ENCODE measurements around the gene EDEM1. TPM values are rescaled to one million over a fixed set of nuclear protein-coding genes. Genes with fewer than 3 reads are reported as not detected.

Gene EDEM1
- total and polyA plus RNA-seq, 10 of the 15 experiments (the other 5 are each of a cell fraction or from before 2014, with no cell fraction given): 18.9 to 138 (median 57.5) TPM

DNA sequence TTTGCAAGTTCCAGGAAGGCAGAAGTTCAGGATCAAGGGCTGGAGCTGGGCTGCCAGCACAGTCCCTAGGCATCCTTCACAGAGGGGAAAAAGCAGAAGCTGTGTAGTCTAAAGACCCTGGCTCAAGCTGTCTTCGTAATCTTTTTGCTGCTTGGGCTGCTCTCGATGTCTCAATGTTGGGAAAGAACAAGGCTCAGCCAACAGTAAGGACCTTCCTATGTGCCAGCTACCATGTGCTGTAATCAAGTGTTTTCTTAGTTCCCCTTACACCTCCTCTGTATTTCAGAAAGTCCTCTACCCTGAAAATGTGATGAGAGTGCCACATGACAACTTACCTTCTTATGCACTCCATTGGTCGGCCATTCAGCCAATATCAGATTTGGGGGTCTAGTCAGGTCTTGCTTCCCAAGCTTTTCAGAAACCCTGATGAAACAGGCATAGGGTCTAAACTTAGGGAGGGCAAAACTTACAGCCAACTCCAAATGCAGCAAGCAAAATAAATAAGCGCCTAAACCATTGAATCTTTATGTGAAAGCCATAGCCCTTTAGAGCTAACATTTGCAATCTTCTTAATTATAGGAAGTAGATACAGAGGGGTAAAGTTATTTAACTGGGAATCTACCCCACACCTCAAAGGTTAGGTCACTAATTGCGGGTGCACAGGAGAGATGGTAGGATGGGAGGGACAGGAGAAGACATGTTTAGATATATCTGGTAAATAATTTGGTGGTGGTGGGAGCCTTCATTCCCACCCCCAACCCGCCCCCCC, 1.2 kb upstream of the EDEM1 start:
- 8% methylated on average over 6 of the region's 6 CpGs for WGBS (ENCODE audit: insufficient coverage, insufficient replicate concordance, low lambda C conversion rate, missing lambda C conversion rate)
- TF ChIP-seq, protein P1, sequence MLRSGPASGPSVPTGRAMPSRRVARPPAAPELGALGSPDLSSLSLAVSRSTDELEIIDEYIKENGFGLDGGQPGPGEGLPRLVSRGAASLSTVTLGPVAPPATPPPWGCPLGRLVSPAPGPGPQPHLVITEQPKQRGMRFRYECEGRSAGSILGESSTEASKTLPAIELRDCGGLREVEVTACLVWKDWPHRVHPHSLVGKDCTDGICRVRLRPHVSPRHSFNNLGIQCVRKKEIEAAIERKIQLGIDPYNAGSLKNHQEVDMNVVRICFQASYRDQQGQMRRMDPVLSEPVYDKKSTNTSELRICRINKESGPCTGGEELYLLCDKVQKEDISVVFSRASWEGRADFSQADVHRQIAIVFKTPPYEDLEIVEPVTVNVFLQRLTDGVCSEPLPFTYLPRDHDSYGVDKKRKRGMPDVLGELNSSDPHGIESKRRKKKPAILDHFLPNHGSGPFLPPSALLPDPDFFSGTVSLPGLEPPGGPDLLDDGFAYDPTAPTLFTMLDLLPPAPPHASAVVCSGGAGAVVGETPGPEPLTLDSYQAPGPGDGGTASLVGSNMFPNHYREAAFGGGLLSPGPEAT (IDR thresholded peaks at IDR 0.05; ENCODE audit: low read depth): peak; percentile 44; the same call in 1 of the 2 replicates
- TF ChIP-seq CBFB (IDR thresholded peaks at IDR 0.05; ENCODE audit: low read depth) (no peak), MTA3 (IDR thresholded peaks at IDR 0.05; ENCODE audit: borderline replicate concordance, low read length) (no peak), ESRRA (IDR thresholded peaks at IDR 0.05; ENCODE audit: low read length) (no peak), RELA (IDR thresholded peaks at IDR 0.05; ENCODE audit: borderline replicate concordance, partially characterized antibody) (no peak), RAD51 (IDR thresholded peaks at IDR 0.05) (peak; percentile 86), IKZF1 (conservative IDR thresholded peaks at IDR 0.05) (0 out of 2 replicates have a peak, but pooled peaks have one; percentile 7), TCF12 (IDR thresholded peaks at IDR 0.05; ENCODE audit: low read depth, low read length) (no peak), POLR2A (IDR thresholded peaks at IDR 0.05; ENCODE audit: low read depth, low read length) (peak; percentile 65), TAF1 (IDR thresholded peaks at IDR 0.05; ENCODE audit: borderline replicate concordance, low read depth, low read length) (peak; percentile 53), PML (IDR thresholded peaks at IDR 0.05; ENCODE audit: low read length) (0 out of 2 replicates have a peak, but pooled peaks have one; percentile 25), MXI1 (IDR thresholded peaks at IDR 0.05; ENCODE audit: low read depth, low read length) (peak; percentile 82), POLR2AphosphoS2 (IDR thresholded peaks at IDR 0.05; ENCODE audit: low read depth, low read length) (no peak), ATF7 (IDR thresholded peaks at IDR 0.05; ENCODE audit: low read depth) (peak; percentile 47; the same call in 1 of the 2 replicates), HDGF (IDR thresholded peaks at IDR 0.05) (peak; percentile 47; the same call in 1 of the 2 replicates), RUNX3 (IDR thresholded peaks at IDR 0.05; ENCODE audit: low read length) (no peak)
- TF ChIP-seq, protein P2, sequence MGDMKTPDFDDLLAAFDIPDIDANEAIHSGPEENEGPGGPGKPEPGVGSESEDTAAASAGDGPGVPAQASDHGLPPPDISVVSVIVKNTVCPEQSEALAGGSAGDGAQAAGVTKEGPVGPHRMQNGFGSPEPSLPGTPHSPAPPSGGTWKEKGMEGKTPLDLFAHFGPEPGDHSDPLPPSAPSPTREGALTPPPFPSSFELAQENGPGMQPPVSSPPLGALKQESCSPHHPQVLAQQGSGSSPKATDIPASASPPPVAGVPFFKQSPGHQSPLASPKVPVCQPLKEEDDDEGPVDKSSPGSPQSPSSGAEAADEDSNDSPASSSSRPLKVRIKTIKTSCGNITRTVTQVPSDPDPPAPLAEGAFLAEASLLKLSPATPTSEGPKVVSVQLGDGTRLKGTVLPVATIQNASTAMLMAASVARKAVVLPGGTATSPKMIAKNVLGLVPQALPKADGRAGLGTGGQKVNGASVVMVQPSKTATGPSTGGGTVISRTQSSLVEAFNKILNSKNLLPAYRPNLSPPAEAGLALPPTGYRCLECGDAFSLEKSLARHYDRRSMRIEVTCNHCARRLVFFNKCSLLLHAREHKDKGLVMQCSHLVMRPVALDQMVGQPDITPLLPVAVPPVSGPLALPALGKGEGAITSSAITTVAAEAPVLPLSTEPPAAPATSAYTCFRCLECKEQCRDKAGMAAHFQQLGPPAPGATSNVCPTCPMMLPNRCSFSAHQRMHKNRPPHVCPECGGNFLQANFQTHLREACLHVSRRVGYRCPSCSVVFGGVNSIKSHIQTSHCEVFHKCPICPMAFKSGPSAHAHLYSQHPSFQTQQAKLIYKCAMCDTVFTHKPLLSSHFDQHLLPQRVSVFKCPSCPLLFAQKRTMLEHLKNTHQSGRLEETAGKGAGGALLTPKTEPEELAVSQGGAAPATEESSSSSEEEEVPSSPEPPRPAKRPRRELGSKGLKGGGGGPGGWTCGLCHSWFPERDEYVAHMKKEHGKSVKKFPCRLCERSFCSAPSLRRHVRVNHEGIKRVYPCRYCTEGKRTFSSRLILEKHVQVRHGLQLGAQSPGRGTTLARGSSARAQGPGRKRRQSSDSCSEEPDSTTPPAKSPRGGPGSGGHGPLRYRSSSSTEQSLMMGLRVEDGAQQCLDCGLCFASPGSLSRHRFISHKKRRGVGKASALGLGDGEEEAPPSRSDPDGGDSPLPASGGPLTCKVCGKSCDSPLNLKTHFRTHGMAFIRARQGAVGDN (IDR thresholded peaks at IDR 0.05): peak; percentile 84
- TF ChIP-seq, protein P3, sequence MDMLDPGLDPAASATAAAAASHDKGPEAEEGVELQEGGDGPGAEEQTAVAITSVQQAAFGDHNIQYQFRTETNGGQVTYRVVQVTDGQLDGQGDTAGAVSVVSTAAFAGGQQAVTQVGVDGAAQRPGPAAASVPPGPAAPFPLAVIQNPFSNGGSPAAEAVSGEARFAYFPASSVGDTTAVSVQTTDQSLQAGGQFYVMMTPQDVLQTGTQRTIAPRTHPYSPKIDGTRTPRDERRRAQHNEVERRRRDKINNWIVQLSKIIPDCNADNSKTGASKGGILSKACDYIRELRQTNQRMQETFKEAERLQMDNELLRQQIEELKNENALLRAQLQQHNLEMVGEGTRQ (IDR thresholded peaks at IDR 0.05; ENCODE audit: borderline replicate concordance, low read depth, low read length): peak; percentile 45; the same call in 1 of the 2 replicates

More for the DNA sequence above, 1.2 kb upstream of the EDEM1 start:
- ChIA-PET SMC1A (ENCODE audit: uncharacterized antibody, unreplicated experiment) (interaction anchor here (0.9 to 20.1 kb wide), 18 partner anchors 9 to 112 kb away, joined by 3 to 284 read pairs (median 6); partner anchors contain the start of gene ARL8B), CTCF (interaction anchor here (1.0 to 18.8 kb wide), 6 partner anchors 9 to 63 kb away, joined by 3 to 163 read pairs (median 3); no protein-coding TSS in a partner anchor), POLR2A (interaction anchor here (0.9 to 5.5 kb wide), 14 partner anchors 7 to 693 kb away, joined by 3 to 68 read pairs (median 6); partner anchors contain the start of gene ITPR1), RAD21 (ENCODE audit: unreplicated experiment) (interaction anchor here (0.7 to 4.0 kb wide), 12 partner anchors 10 to 434 kb away, joined by 3 to 45 read pairs (median 8); no protein-coding TSS in a partner anchor)
- Histone ChIP-seq H3K4me2 (ENCODE audit: control insufficient read depth, insufficient read depth) (peak overlapping the region; percentile 81), H3K4me3 (peak overlapping the region; percentile 82), H3K27me3 (replicated peaks in 1 of 2; ENCODE audit: control insufficient read depth in 2 of 2, insufficient read depth in 2 of 2, low read length in 1 of 2) (no peaks in the 10 kb centered on the region), H4K20me1 (ENCODE audit: control insufficient read depth, insufficient read depth) (no peaks in the 10 kb centered on the region), H3K4me1 (ENCODE audit: control insufficient read depth, insufficient read depth, low read length) (peaks cover 38% of the 10 kb centered on the region), H3K9me3 (replicated peaks; ENCODE audit: control insufficient read depth, insufficient read depth, low read length) (no peaks in the 10 kb centered on the region), H3K27ac (ENCODE audit: control insufficient read depth, insufficient read depth) (peak overlapping the region; percentile 91), H3K79me2 (ENCODE audit: control insufficient read depth, insufficient read depth, low read length) (peaks cover 56% of the 10 kb centered on the region), H3K36me3 (ENCODE audit: control insufficient read depth in 2 of 2, insufficient read depth in 2 of 2, low read length in 1 of 2) (no peaks in the 10 kb centered on the region), H2AFZ (ENCODE audit: control insufficient read depth, low read depth, low read length) (peak overlapping the region; percentile 10), H3K9ac (ENCODE audit: control insufficient read depth, insufficient read depth, low read length) (peak overlapping the region; percentile 80)
- intact Hi-C loops (cut with micrococcal nuclease; ENCODE audit: unreplicated experiment) (loop anchor here (2.0 to 5.0 kb wide), 3 partner anchors 45 to 429 kb away; partner anchors contain the start of gene BHLHE40), in situ Hi-C loops (cut with MboI) (no loop called here)
- ATAC-seq: peak; percentile 36
- no peak for DNase-seq (ENCODE audit: low read depth, low spot score)
- no TSS peak for BruUV-seq (replicated peaks)
- FAIRE-seq: no peak

All from GM12878 (cell line).